ENCODE results near the gene SYPL1.

The SYPL1 gene

DNA sequence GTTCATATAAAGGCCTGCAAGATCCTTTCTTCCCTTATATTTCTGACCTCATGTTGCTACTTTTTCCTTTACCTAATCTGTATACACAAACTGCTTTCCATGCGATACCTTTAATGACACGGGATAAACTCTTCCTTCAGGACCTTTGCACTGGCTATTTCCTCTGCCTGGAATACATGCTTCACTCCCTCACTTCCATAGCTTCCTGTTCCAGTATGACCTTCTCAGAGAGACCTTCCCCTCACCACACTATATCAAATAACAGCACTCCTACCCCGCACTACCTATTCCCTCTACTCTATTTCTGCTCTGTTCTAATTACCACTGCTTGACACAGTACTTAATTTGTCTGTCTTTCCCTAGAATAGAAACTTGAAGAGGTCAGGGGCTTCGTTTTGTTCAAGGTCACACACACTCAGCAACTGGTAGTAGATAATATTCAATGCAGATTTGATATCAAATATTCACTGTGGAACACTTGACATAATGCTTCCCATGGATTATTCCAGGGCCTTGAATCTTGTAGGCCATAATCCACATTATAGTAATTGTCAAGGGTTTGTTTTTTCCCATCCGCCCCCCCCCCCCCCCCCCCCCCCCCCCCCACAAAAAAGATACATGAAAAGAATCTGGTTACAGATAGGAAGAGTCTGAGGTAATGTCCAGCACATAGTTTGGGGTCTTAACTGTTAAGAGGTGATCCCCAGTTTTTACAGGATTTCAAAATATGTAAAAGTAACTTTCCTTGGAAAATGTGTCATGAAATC lies 11.1 kb downstream of the SYPL1 start:
- Histone ChIP-seq H3K9ac (ENCODE audit: low read length) (no peak overlapping the region), H3K4me1 (ENCODE audit: control insufficient read depth, insufficient read depth, low read length) (peaks cover 5% of the 10 kb centered on the region), H3K36me3 (ENCODE audit: control insufficient read depth, insufficient read depth, low read length) (peaks cover 2% of the 10 kb centered on the region), H3K27me3 (ENCODE audit: control insufficient read depth, insufficient read depth, low read length) (no peaks in the 10 kb centered on the region), H3K4me3 (ENCODE audit: low read length) (no peak overlapping the region), H3K27ac (ENCODE audit: low read depth, low read length) (no peak overlapping the region)

DNA sequence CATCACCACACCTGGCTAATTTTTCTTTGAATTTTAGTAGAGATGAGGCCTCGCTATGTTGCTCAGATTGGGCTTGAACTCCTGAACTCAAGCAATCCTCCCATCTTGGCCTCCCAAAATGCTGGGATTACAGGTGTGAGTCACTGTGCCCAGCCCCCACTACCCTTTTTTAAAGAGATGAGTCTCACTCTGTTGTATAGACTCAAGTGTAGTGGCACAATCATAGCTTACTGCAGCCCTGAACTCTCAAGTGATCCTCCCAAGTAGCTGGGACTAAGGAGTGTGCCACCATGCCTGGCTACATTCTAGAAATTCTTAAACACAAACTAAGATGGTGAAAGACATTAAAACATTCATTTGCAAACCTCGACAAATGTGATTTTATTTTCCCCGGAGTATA lies 12.6 kb downstream of the SYPL1 start:
- Histone ChIP-seq H3K4me1 (ENCODE audit: control insufficient read depth, insufficient read depth, low read length) (peaks cover 5% of the 10 kb centered on the region), H3K27ac (ENCODE audit: low read depth, low read length) (no peak overlapping the region), H3K9ac (ENCODE audit: low read length) (no peak overlapping the region), H3K4me3 (ENCODE audit: low read length) (no peak overlapping the region), H3K36me3 (ENCODE audit: control insufficient read depth, insufficient read depth, low read length) (peaks cover 2% of the 10 kb centered on the region), H3K27me3 (ENCODE audit: control insufficient read depth, insufficient read depth, low read length) (no peaks in the 10 kb centered on the region)

GRCh38 chr7:106098889-106099288 lies 13.2 kb downstream of the SYPL1 start:
- H3K4me1 ChIP-seq (ENCODE audit: control insufficient read depth, insufficient read depth, low read length), result peaks cover 5% of the 10 kb centered on the region

DNA sequence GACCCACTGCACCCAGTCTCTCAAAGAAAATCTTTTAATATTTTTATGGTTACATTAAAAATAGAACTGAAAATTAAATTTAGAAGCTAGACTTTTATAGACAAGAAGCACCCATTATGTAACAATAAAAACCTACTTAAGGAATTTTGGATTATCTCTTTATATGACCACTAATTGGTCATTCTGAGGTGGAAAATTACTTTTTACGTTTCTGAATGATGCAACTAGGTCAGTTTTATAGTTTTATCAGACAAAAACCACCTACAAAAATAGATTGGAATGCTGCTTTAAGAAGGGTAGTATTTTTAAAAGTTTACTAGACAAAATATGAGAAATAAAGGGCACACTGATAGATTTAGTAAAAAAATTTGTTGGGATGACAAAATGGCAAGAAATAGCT lies 16.5 kb downstream of the SYPL1 start:
- H3K36me3 ChIP-seq (ENCODE audit: control insufficient read depth, insufficient read depth, low read length), result peaks cover 9% of the 10 kb centered on the region
- no peaks in the 10 kb centered on the region for H3K27me3 ChIP-seq (ENCODE audit: control insufficient read depth, insufficient read depth, low read length)
- no peak overlapping the region for H3K4me3 ChIP-seq (ENCODE audit: low read length)
- peaks cover 2% of the 10 kb centered on the region for H3K4me1 ChIP-seq (ENCODE audit: control insufficient read depth, insufficient read depth, low read length)
- H3K9ac ChIP-seq (ENCODE audit: low read length), result no peak overlapping the region
- no peak overlapping the region for H3K27ac ChIP-seq (ENCODE audit: low read depth, low read length)

More at GRCh38 chr7:106098889-106099288, 13.2 kb downstream of the SYPL1 start:
- Histone ChIP-seq H3K27me3 (ENCODE audit: control insufficient read depth, insufficient read depth, low read length) (no peaks in the 10 kb centered on the region), H3K9ac (ENCODE audit: low read length) (no peak overlapping the region), H3K36me3 (ENCODE audit: control insufficient read depth, insufficient read depth, low read length) (peaks cover 2% of the 10 kb centered on the region), H3K4me3 (ENCODE audit: low read length) (no peak overlapping the region), H3K27ac (ENCODE audit: low read depth, low read length) (no peak overlapping the region)

DNA sequence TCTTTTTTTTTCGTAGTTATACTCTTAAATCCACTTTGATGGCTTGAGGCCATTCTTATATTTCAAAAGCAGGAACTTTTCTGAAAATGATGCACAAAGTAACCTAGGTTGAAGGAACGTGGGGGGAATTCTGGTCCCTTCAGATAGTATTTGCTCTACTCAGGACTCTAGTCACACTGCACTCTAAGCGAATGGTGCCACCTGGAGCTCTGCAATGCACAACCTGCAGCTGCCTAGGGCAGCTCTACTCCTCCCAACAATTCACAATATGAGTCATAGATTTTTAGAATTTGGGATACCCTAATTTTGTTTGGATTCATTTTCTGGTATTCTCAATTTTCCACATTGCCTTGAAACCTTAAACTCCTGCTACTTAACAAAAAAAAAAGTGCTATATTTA lies 17.3 kb downstream of the SYPL1 start:
- H3K4me3 ChIP-seq (ENCODE audit: low read length), result no peak overlapping the region
- H3K4me1 ChIP-seq (ENCODE audit: control insufficient read depth, insufficient read depth, low read length), result no peaks in the 10 kb centered on the region
- H3K9ac ChIP-seq (ENCODE audit: low read length), result no peak overlapping the region
- H3K36me3 ChIP-seq (ENCODE audit: control insufficient read depth, insufficient read depth, low read length), result peaks cover 9% of the 10 kb centered on the region
- no peak overlapping the region for H3K27ac ChIP-seq (ENCODE audit: low read depth, low read length)
- no peaks in the 10 kb centered on the region for H3K27me3 ChIP-seq (ENCODE audit: control insufficient read depth, insufficient read depth, low read length)

DNA sequence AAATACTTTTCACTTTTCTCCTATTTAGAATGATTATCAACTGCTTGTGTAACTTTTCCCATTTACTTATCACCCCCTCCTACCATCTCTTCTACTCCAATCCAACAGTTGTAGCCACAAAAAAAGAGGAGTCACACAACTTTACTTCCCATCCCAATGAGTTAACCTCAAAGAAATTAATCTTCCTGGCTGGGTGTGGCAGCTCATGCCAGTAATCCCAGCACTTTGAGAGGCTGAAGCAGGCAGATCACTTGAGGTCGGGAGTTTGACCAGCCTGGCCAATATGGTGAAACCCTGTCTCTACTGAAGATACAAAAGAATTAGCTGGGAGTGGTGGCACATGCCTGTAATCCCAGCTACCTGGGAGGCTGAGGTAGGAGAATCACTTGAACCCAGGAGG lies 19.9 kb downstream of the SYPL1 start:
- Histone ChIP-seq H3K36me3 (ENCODE audit: control insufficient read depth, insufficient read depth, low read length) (peaks cover 7% of the 10 kb centered on the region), H3K27me3 (ENCODE audit: control insufficient read depth, insufficient read depth, low read length) (no peaks in the 10 kb centered on the region), H3K4me1 (ENCODE audit: control insufficient read depth, insufficient read depth, low read length) (no peaks in the 10 kb centered on the region), H3K4me3 (ENCODE audit: low read length) (no peak overlapping the region), H3K9ac (ENCODE audit: low read length) (no peak overlapping the region), H3K27ac (ENCODE audit: low read depth, low read length) (no peak overlapping the region)

DNA sequence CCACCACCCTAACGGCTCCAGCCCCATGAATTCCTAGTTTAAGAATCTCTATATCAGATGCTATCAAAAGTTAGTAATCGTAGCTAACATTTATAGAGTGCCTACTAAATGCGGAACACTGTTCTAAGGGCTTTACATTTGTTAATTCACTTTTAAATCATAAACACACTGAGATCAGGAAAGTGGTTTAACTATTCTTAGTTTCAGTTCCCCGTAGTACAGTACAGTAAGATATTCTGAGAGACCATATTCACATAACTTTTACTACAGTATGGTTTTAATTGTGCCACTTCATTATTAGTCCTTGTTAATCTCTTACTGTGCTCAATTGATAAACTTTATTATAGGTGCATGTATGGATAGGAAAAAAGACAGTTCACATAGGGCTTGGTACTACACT lies 22.5 kb downstream of the SYPL1 start:
- Histone ChIP-seq H3K9ac (ENCODE audit: low read length) (no peak overlapping the region), H3K4me1 (ENCODE audit: control insufficient read depth, insufficient read depth, low read length) (no peaks in the 10 kb centered on the region), H3K27me3 (ENCODE audit: control insufficient read depth, insufficient read depth, low read length) (no peaks in the 10 kb centered on the region), H3K27ac (ENCODE audit: low read depth, low read length) (no peak overlapping the region), H3K4me3 (ENCODE audit: low read length) (no peak overlapping the region), H3K36me3 (ENCODE audit: control insufficient read depth, insufficient read depth, low read length) (peaks cover 7% of the 10 kb centered on the region)

DNA sequence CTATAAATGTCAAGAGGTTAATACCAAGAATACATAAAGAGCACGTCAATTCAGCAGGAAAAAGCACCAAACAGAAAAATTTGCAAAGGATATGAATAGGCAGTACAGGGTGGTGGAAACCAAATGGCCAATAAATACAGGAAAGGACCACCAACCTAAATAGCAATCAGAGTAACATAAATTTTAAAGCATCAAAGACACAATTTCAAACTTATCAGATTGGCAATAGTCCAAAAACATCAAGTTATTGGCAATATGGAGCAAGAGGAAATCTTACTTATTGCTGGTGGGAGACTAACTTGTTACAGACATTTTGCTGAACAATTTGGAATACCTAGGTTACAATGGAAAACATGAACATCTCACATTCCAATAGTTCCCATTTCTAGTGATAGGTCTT lies 24.1 kb downstream of the SYPL1 start:
- no peak overlapping the region for H3K9ac ChIP-seq (ENCODE audit: low read length)
- peaks cover 7% of the 10 kb centered on the region for H3K36me3 ChIP-seq (ENCODE audit: control insufficient read depth, insufficient read depth, low read length)
- H3K27me3 ChIP-seq (ENCODE audit: control insufficient read depth, insufficient read depth, low read length), result no peaks in the 10 kb centered on the region
- H3K4me1 ChIP-seq (ENCODE audit: control insufficient read depth, insufficient read depth, low read length), result no peaks in the 10 kb centered on the region
- H3K27ac ChIP-seq (ENCODE audit: low read depth, low read length), result no peak overlapping the region
- no peak overlapping the region for H3K4me3 ChIP-seq (ENCODE audit: low read length)

DNA sequence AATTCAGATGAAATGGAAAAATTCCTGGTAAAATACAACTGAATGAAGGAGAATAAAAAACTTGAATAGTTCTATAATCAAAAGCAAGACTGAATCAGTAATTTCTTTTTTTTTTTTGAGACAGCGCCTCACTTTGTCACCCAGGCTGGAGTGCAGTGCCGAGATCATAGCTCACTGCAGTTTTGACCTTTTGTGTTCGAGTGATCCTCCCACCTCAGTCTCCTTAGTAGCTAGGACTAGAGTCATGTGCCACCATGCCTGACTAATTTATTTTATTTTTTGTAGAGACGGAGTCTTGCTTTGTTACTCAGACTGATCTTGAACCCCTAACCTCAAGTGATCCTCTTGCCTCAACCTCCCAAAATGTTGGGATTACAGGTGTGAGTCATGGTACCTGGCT lies 26.1 kb downstream of the SYPL1 start:
- peaks cover 3% of the 10 kb centered on the region for H3K36me3 ChIP-seq (ENCODE audit: control insufficient read depth, insufficient read depth, low read length)
- H3K27ac ChIP-seq (ENCODE audit: low read depth, low read length), result no peak overlapping the region
- no peaks in the 10 kb centered on the region for H3K4me1 ChIP-seq (ENCODE audit: control insufficient read depth, insufficient read depth, low read length)

DNA sequence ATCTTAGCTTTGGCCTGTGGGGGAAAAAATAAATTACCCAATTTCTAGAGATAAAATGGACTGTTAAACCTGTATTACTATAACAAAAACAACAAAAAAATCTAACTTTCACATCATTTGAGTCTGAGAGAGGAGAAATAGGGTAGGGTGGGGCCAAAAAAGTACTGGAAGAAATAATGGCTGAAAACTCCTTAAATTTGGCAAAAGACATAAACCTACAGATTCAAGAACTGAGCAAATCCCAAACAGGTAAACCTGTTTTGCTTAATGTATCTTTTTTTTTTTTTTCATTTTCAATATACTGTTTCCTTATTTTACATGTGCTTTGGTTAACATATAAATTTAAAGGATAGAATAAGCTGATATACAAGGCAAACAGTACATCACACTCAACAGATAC lies 27.1 kb downstream of the SYPL1 start:
- no peaks in the 10 kb centered on the region for H3K36me3 ChIP-seq (ENCODE audit: control insufficient read depth, insufficient read depth, low read length)
- H3K4me1 ChIP-seq (ENCODE audit: control insufficient read depth, insufficient read depth, low read length), result no peaks in the 10 kb centered on the region
- no peaks in the 10 kb centered on the region for H3K27me3 ChIP-seq (ENCODE audit: control insufficient read depth, insufficient read depth, low read length)
- H3K9ac ChIP-seq (ENCODE audit: low read length), result no peak overlapping the region
- no peak overlapping the region for H3K4me3 ChIP-seq (ENCODE audit: low read length)
- no peak overlapping the region for H3K27ac ChIP-seq (ENCODE audit: low read depth, low read length)

More for the DNA sequence above, 26.1 kb downstream of the SYPL1 start:
- H3K4me3 ChIP-seq (ENCODE audit: low read length), result no peak overlapping the region
- H3K9ac ChIP-seq (ENCODE audit: low read length), result no peak overlapping the region
- no peaks in the 10 kb centered on the region for H3K27me3 ChIP-seq (ENCODE audit: control insufficient read depth, insufficient read depth, low read length)

DNA sequence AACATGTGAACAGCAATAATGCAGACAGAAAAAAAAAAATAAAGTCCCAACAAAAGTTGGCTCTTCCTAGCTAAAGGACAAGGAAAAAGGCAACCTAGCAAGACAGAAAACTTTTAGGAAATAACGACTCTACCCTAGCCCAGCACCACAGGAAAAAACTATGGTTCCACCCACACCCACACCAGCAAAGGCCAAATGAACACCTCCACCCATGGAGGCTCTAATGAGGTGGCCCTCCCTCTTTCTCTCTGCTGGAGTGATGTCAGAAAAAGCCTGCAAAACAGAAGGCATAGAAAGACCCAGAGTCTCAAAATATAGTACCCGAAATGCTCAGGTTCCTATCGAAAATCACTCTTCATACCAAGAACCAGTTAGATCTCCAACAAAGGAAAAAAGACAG lies 28.4 kb downstream of the SYPL1 start:
- H3K27me3 ChIP-seq (ENCODE audit: control insufficient read depth, insufficient read depth, low read length), result no peaks in the 10 kb centered on the region
- H3K4me1 ChIP-seq (ENCODE audit: control insufficient read depth, insufficient read depth, low read length), result no peaks in the 10 kb centered on the region
- H3K4me3 ChIP-seq (ENCODE audit: low read length), result no peak overlapping the region
- no peak overlapping the region for H3K9ac ChIP-seq (ENCODE audit: low read length)
- no peaks in the 10 kb centered on the region for H3K36me3 ChIP-seq (ENCODE audit: control insufficient read depth, insufficient read depth, low read length)
- no peak overlapping the region for H3K27ac ChIP-seq (ENCODE audit: low read depth, low read length)

DNA sequence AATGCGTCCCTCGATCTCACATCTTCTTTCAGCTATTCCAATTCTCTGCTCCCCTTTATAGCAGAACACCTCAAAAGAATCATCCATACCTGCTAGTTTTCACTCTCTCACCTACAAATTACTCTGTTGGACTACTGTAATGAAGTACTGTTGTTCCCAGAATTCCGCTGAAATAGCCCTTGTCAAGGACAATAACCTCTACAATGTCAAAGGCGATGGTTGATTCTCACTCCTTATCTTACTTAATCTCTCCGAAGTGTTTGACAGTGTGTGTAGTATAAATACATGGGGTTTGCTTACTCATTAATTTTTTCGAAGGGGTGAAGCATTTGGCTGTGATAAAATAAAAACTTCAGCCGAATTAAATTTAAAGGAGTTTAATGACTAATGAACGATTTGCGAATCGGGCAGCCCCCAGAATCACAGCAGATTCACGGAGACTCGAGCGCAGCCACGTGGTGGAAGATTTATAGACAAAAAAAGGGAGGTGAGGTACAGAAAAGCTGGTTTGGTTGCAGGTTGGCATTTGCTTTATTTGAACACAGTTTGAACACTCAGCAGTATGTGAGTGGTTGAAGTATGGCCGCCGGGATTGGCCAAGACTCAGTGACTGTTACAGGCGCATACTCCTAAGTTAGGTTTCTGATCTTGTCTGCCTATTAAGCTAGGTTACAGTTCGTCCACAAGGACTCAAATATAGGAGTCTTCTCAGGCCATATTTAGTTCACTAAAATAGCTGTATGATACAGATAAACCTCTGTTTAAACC lies 29.8 kb downstream of the SYPL1 start:
- Histone ChIP-seq H3K4me3 (ENCODE audit: low read length) (no peak overlapping the region), H3K9ac (ENCODE audit: low read length) (no peak overlapping the region), H3K36me3 (ENCODE audit: control insufficient read depth, insufficient read depth, low read length) (no peaks in the 10 kb centered on the region), H3K27me3 (ENCODE audit: control insufficient read depth, insufficient read depth, low read length) (no peaks in the 10 kb centered on the region), H3K27ac (ENCODE audit: low read depth, low read length) (no peak overlapping the region), H3K4me1 (ENCODE audit: control insufficient read depth, insufficient read depth, low read length) (no peaks in the 10 kb centered on the region)

All from rectal smooth muscle tissue (tissue), 1 donor.